Cerebellar cortex (tissue), 1 donor: ENCODE data around the gene SLC38A6.
A peak's percentile ranks its signal among the peaks of the same experiment; 100 is the strongest.

Experiments
- DNase-seq: peaks from one replicate; pipeline ENCODE4 v3.0.0-alpha.2; 2015; ENCODE audit warnings: low spot score

The SLC38A6 gene

DNA sequence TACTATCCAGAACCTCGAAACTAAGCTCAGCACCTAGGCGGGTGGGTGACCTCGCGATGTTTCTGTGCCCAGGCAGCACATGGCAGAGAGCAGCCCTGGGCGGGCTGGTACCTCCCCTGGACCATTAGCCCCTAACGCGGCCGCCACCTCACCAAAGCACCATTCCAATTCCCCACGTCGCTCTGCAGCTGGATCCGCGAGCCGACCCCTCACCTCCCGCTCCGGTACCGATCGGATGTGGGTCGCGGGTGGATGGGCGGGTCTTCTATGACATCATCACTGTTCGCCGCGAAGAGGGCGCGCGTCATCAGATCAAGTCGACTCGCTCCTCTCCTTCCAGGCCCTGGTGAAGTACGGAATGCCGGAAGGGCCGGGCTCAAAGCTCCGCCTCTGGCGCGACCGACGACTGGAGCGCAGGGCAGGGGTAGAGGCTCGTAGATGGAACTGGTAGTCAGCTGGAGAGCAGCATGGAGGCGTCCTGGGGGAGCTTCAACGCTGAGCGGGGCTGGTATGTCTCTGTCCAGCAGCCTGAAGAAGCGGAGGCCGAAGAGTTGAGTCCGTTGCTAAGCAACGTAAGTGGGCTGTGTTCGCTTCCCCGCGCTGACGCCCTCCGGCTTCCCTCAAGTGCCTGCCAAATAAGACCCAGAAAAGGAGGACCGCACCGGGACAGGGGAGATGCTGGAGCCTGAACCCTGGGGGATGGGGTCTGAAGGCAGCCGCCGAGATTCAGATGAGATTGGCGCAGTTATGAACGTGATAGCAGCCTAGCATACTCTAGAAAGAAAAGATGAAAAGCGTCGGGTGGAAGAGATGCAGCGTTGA lies at the start of gene SLC38A6, which contains the start of gene TRMT5:
Gene SLC38A6, plus strand, starts transcription at position 435 of the 822 bp plus-strand sequence. Its CDS starts 33 bp downstream, at position 468.
Gene TRMT5, minus strand, starts transcription at position 269 of the 822 bp plus-strand sequence. Its CDS starts 106 bp downstream, at position 163.
- DNase-seq: peak; percentile 94

DNA sequence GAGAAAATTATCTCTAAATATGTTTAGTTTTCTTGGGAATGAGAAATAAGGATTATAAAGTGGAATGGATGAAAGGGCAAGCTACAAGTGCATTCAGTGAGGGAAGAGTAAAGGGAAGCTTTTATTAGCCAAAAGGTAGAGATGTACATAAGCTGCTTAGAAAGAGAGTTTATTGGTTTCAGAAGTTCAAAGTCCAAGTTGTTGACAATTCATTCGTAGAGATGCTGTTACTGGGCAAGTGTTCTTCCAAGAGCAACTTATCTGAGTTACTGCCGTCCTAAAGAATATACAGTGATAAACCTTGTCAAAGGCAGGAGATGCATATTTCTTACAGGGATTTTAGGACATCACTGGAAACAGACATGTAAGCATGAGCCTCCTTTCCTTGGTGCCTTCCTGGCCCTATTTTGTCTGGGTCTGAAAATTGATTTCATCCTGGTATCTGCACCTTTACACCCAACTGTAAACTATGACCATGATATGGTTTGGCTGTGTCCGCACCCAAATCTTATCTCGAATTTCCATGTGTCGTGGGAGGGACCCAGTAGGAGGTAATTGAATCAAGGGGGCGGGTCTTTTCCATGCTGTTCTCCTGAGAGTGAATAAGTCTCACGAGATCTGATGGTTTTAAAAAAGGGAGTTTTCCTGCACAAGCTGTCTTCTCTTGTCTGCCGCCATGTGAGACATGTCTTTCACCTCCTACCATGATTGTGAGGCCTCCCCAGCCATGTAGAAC lies 47.0 kb upstream of the SLC38A6 start:
- no peak for DNase-seq

DNA sequence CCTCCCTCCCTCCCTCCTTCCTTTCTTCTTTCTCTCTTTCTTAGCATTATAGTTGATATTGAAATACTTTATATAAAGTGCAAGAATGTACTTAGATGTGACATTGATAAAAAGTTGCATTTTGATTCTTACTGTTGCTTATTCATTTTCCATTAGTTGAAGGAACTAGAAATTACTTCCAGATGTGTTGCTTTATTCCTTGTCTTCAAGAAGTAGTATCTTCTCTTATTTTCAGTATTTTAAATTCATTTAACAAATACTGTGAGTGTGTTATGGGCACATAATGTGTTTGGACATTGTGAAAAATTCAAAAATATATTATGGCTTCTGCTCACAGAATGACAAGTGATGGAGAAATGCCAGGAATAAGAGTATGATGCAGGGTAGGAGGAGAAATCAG lies 45.7 kb upstream of the SLC38A6 start:
- no peak for DNase-seq

DNA sequence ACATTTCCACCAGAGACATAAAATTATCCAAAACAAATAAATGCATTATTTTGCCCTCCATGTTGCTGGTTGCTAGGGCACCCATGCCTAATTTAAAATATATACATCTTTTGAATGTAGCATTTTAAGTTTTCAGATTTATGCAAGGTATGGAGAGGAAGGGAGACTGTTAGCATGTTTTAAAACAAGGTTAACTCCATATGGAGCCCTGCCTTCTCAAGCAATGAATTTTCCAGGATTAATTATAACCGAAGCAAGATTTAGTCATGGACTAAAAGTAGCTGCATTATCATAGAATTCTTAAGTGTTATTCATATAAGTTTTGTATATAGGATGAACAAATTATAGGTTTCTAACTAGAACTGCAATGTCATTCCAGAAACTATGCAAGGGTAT lies 37.4 kb upstream of the SLC38A6 start:
- DNase-seq: no peak

DNA sequence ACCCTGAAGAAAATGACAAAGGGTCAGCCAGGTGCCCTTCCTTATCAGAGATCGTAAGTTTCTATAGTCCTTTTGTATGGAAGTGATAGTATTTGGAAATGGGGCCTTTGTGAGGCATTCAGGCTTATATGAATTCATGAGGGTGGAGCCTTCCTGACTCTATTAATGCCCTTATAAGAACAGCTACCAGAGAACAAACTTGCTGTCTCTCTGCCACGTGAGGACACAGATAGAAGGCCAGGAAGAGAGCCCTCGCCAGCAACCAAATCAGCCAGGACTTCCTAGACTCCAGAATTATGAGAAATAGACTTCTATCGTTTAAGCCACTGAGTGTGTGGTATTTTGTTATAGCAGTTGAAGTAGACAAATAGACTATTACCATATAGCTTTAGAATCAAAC lies 36.8 kb upstream of the SLC38A6 start:
- DNase-seq: no peak

DNA sequence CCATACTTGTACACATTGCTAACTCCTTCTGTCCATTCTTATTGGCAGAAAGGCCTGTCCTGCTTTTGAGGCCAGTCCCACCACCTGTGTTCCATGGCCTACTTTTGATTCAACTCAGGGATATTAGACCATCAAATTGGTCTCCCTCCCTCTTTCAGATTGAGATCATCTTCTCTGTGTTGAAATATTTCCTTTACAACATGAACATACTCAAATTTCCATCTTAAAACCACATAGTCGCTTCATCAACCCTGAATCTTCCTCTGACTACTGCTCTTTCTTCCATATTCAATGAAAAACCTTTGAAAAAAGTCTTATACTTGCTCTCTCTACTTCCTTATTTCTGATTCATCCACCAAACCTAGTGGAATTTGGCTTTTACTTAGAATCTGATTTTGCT lies 35.1 kb upstream of the SLC38A6 start:
- DNase-seq: peak; percentile 12

DNA sequence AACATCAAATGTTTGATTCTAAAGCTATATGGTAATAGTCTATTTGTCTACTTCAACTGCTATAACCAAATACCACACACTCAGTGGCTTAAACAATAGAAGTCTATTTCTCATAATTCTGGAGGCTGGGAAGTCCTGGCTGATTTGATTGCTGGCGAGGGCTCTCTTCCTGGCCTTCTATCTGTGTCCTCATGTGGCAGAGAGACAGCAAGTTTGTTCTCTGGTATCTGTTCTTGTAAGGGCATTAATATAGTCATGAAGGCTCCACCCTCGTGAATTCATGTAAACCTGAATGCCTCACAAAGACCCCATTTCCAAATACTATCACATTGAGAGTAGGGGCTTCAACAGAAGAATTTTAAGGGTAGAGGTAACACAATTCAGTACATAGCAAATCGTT lies 34.3 kb upstream of the SLC38A6 start:
- no peak for DNase-seq

DNA sequence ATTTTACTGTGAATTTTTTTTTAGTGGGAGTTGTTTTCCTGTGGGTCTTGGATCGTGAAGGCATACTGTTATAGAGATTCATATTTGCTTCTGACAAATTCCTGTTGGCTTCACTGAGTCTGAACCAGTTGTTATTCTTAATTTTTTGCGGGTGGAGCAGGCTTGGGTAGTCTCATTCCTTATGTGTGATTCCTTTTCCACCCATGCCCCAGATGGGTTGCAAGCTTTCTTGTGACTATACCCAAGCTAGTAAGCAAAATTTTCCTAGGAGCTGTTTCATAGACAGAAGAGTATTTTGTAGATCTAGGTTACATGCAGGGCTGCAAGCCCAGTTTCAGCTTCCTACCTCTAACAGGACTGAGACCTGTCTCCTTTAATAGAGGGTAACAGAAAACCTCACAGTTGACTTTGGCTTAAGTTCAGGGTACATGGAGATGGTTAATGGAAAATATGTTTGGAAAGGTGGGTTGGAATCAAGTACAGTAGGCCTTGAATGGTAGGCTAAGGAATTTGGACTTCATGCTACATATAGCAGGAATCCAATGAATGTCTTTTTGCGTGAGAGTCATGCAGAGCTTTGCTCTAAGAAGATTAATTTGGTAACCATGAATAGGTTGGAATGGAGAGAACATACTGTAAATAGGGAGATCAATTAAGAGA lies 29.1 kb upstream of the SLC38A6 start:
- DNase-seq: no peak

DNA sequence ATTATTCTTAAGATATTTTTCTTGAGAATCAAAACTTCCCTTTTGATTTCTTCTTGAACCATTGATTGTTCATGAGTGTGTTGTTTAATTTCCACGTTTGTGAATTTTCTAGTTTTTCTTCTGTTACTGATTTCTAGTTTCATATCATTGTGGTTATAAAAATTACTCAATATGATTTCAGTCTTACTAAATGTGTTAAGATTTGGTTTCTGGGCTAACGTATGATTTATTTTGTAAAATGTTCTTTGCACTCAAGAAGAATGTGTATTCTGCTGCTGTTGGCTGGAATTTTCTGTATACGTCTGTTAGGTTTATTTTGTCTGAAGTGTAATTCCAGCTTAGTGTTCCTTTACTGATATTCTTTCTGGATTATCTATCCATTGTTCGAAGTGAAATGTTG lies 24.8 kb upstream of the SLC38A6 start:
- no peak for DNase-seq

DNA sequence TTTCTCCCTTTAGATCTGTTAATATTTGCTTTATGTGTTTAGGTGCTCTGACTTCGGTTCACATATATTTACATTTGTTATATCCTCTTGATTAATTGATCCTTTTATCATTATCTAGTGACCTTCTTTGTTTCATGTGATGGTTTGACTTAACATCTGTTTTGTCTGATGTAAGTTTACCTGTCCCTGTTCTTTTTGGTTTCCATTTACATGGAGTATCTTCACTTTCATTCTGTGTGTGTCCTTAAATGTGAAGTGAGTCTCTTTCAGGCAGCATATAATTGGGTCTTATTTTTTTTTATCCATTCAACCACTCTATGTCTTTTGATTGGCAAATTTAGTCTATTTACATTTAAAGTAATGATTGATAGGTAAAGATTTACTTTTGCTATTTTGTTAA lies 24.4 kb upstream of the SLC38A6 start:
- DNase-seq: no peak

DNA sequence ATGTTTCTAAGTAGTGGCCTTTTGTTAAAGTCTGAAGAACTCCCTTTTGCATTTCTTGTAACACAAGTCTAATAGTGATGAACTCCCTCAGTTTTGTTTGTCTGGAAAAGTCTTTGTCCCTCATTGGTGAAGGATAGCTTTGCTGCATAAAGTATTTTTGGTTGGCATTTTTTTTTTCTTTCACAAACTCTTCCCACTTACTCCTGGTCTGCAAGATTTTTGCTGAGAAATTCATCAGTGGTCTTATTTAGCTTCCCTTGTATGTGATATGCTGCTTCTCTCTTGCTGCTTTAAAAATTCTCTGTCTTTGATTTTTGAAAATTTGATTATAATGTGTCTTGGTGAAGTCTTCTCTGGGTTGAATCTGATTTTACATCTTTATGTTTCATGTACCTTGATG lies 22.9 kb upstream of the SLC38A6 start:
- DNase-seq: no peak

DNA sequence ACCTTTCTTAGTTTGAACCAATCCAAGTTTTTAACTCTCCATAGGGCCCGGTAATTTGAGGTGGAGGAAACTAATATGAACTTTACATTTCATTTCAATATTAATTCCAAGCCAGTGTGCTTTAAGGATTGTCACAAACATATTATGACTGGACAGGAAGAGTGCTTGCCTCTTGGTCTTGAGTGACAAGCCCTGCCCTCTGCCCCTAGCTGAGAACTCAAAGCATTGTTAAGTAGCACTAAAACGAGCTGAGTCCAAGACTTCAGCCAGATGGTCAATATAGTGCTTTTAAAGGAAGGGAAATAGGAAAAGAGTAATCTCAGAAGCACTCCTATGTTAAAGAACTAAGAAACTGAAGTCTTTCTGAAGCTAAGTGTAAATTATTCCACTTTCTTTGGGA lies 17.3 kb upstream of the SLC38A6 start:
- no peak for DNase-seq

DNA sequence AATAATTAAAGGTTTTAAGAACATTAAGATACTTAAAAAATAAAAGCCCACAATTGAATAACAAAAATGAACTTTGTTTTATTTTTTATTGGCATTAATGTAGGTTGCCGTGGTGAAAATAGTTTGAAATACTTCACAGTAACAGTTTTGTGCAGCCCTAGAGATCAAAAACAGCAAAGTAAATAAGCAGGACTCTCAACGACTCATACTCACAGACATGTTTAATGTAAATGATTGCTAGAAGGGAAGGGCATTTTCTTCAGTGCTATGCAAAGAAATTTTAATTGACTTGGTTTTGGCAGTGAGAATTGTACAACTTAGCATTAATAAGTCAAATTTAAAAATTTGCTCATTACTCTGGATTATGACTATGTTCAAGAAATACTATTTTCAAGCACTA lies 16.1 kb upstream of the SLC38A6 start:
- DNase-seq: no peak

DNA sequence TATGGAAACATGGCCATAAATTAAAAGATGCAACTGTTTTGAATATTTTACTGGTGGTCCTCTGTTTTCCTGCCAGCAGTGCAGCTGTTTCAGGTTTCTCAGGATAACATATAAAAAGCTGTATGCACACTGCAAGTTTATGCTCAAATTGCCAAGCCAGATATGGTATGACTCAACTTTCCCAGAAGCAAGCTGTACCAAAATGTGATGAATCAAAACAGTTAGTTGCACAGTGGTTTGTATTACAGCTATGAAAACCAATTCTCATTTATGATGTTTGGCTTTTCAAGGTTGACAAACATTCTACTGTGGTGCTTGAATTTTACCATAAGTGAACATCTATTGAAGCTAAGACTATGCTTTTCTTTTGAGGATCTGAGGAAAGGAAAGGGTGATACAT lies 15.6 kb upstream of the SLC38A6 start:
- no peak for DNase-seq

DNA sequence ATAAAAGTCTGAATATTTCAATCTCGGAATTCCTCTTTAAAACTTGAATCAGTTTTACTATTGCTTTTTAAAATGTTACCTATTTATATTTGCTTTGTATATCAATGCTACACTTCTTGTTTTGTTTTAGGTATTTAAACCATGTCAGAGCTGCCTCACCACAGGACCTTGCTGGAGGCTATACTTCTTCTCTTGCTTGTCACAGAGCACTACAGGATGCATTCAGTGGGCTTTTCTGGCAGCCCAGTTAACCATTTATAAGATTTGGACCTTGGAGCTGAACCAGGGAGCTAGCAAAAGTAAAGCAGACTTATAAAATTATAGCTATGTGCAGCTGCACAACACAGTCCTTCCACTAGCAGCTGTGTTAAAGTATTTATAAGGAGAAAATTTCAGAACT lies 12.9 kb upstream of the SLC38A6 start:
- no peak for DNase-seq

DNA sequence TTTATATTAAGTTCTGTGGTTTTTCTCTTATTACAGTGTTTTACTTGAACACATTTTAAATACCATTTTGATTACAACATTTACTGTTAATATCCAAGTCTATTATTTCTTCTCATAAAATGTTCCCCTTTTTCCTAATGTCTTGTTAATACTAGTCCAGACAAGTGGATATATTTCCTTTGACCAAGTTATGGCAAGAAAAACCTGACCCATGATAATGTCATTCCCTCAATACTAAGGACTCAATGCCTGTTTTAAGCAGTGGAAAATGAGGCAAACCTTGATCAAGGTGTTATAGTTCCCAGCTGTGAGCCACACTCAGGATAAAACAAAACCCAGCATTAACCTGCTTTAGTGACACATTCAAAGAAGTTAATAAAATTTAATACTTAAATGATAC lies 12.4 kb upstream of the SLC38A6 start:
- no peak for DNase-seq

DNA sequence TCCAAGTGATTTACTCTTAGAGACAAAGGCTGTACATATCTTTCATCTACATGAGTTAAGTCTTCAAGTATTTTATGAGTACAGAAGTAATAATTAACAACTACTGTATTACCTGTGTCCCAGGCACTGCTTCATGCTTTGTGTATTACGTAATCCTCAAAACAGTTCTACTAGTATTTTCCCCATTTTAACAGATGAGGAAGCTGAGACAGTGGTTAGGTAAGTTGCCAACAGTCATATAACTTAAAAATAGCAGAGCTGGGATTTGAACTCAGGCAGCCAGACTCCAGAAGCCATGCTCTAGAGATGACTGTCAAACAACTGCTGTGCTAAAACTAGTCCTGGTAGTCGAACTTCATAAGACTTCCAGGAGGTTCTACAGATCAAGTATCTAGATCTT lies 10.9 kb upstream of the SLC38A6 start:
- DNase-seq: no peak

DNA sequence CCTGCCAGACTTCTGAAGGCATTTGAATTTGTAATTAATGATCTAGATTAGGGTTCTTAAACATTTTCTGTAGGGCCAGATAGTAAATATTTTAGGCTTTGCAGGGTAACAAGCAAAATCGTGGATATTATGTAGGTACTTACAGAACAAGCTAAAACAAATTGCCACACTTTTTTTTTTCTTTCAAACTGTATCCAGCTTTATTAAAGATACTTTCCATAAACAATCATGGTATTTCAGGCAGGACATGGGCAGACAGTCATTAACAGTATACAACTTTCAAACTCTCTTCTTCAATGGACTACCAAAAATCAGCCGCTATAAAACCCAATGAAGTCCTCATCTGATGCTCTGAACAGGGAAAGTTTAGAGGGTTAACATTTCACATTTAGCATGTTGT lies 9.8 kb upstream of the SLC38A6 start:
- DNase-seq: no peak

DNA sequence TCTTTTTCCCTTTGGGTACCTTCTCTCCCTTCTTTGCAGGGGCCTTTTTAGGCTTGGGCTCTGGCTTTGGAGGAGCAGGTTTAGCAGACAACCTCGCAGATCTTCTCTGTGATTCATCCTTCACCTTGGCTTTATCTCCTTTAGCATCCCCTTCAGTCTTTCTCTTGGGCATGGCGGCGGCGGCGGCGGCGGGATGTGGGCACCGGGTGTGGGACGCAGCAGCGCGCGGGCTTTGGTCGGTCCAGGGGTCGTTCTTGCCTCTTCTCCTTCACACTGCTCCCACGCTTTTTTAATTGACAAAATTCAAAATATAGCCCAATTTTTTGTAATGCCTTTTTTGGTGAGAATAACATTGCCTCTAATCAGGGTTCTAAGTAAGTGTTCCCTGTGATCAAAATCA lies 8.8 kb upstream of the SLC38A6 start:
- no peak for DNase-seq

DNA sequence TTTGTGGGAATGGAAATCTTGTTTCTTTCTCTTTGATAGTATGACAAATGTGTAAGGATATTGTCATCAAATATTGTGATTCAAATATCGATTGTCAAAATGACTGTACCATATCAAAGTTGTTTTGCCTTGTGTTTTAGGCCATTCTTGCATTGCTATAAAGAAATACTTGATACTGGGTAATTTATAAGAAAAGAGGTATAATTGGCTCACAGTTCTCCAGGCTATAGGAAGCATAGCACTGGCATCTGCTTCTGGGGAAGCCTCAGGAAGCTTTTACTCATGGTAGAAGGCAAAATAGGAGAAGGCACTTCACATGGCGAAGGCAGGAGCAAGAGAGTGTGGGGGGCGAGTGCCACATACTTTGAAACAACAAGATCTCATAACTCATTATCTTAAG lies 8.0 kb upstream of the SLC38A6 start:
- no peak for DNase-seq

DNA sequence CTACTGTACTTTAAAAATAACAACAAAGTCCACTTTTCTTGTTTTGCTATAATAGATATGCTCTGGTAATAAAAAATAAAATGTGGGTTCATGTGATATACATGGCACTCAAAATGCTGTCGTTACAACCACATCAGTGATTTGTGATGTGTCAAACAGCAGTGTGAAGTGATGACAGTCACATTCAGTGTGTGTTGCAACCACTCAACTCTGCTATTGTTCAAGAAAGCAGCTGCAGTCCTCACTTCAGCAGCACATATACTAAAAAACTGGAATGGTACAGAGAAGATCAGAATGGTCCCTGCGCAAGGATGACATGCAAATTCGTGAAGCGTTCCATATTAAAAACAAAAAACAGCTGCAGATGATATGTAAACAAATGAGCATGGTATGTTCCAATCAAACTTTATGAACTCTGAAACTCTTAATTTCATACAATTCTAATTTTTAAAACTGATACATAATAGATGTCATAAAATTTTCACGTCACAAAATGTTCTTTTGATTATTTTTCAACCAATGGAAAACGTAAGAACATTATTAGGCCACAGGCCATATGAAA lies 6.9 kb upstream of the SLC38A6 start:
- DNase-seq: no peak

DNA sequence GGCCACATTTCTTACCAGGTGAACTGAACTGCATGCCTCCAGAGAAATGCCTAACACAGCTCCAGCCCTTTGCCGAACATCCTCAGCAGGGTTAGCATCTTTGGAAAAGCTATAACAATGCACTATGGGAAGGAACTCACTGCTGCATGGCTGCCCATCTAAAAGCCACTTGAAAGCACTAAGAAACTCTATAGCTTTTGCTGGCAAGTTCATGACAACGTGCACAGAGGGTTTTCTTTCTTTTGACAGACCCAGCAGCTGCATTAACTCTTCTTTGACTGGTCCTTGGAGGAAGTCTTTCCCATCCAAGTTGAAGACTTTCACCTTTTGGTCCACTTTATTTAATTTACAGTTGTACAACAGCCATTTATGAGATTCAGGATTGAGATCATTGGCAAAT lies 5.5 kb upstream of the SLC38A6 start:
- no peak for DNase-seq

DNA sequence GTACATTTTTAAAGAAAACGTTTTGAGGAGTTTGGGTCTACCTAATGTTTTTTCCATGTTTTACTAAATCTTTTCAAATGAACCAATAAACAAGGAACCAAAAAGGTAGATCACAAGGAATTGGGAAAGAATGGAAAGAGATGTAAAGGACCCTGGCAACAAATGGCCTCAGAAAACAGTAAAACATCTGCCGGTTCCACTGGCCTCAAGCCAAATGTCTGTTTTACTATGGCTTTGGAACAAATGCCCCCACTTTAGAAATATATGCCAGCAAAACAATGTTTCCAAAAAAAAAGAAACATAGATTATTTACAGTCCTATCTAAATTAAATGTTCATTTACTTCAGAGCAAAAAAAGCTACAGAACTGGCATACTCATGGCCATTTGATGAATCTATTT lies 3.2 kb upstream of the SLC38A6 start:
- DNase-seq: no peak
